HS-27A (cell line): ENCODE data around the gene OXCT1.
A peak's percentile ranks its signal among the peaks of the same experiment; 100 is the strongest.
"Not testable (repeated sequence)": the region's sequence is repeated elsewhere in the genome, so short reads cannot be mapped to it uniquely, and the experiment has no call there.

ENCODE experiments used
- DNase-seq: peaks from one replicate; pipeline ENCODE4 v3.0.0-alpha.2; 2012; ENCODE audit warnings: low read depth, missing footprints

The OXCT1 gene

GRCh38 chr5:41773799-41774198 lies 96.4 kb downstream of the OXCT1 start:
- DNase-seq: no peak

GRCh38 chr5:41772785-41773442 lies 97.3 kb downstream of the OXCT1 start:
- no peak for DNase-seq

- DNase-seq: no peak
Observed at GRCh38 chr5:41772056-41772455, 98.2 kb downstream of the OXCT1 start.

- no peak for DNase-seq
Observed at GRCh38 chr5:41770799-41771198, 99.4 kb downstream of the OXCT1 start.

GRCh38 chr5:41768692-41769091 lies 101.5 kb downstream of the OXCT1 start:
- DNase-seq: no peak

- no peak for DNase-seq
Observed at GRCh38 chr5:41764650-41765049, 105.6 kb downstream of the OXCT1 start.

- DNase-seq: no peak
Observed at GRCh38 chr5:41763574-41763973, 106.7 kb downstream of the OXCT1 start.

- peak; percentile 63 for DNase-seq
Observed at GRCh38 chr5:41763081-41763480, 107.1 kb downstream of the OXCT1 start.

GRCh38 chr5:41762426-41762825 lies 107.8 kb downstream of the OXCT1 start:
- no peak for DNase-seq

- no peak for DNase-seq
Observed at GRCh38 chr5:41761663-41762062, 108.6 kb downstream of the OXCT1 start.

GRCh38 chr5:41755705-41756104 lies 114.5 kb downstream of the OXCT1 start:
- no peak for DNase-seq

GRCh38 chr5:41754857-41755256 lies 115.4 kb downstream of the OXCT1 start:
- no peak for DNase-seq

- DNase-seq: no peak
Observed at GRCh38 chr5:41751867-41752266, 118.4 kb downstream of the OXCT1 start.

GRCh38 chr5:41748631-41749030 lies 121.6 kb downstream of the OXCT1 start:
- no peak for DNase-seq

- no peak for DNase-seq
Observed at GRCh38 chr5:41747708-41748107, 122.5 kb downstream of the OXCT1 start.

GRCh38 chr5:41747301-41747700 lies 122.9 kb downstream of the OXCT1 start:
- peak; percentile 27 for DNase-seq

- not testable (repeated sequence) for DNase-seq
Observed at GRCh38 chr5:41742608-41743007, 127.6 kb downstream of the OXCT1 start.

GRCh38 chr5:41738710-41739354 lies 131.4 kb downstream of the OXCT1 start:
- no peak for DNase-seq

- DNase-seq: no peak
Observed at GRCh38 chr5:41736641-41737040, 133.6 kb downstream of the OXCT1 start.

GRCh38 chr5:41735213-41735612 lies 135.0 kb downstream of the OXCT1 start:
- no peak for DNase-seq

- not testable (repeated sequence) for DNase-seq
Observed at GRCh38 chr5:41729381-41729780, 140.8 kb downstream of the OXCT1 start.

- DNase-seq: no peak
Observed at GRCh38 chr5:41728281-41728680, 141.9 kb downstream of the OXCT1 start.

- no peak for DNase-seq
Observed at GRCh38 chr5:41722359-41722950, 147.8 kb downstream of the OXCT1 start.

GRCh38 chr5:41721516-41721915 lies 148.7 kb downstream of the OXCT1 start:
- no peak for DNase-seq
